Measurements from ENCODE around the gene TRIM15. TPM values are rescaled to one million over a fixed set of nuclear protein-coding genes. Genes with fewer than 3 reads are reported as not detected.

TRIM15 gene
- total and polyA plus RNA-seq, 9 of the 15 experiments (the other 6 are each of a cell fraction or from before 2014, with no cell fraction given), result 0.06 to 2.6 (median 0.83) TPM

GRCh38 chr6:30130179-30130679 lies 33.1 kb upstream of the TRIM15 start:
- 7% methylated on average over 4 of the region's 4 CpGs for WGBS (ENCODE audit: insufficient coverage, low coverage, missing lambda C conversion rate)
- DNase-seq (ENCODE audit: extremely low read depth in 1 of 4, low spot score in 3 of 4) (no peak), ATAC-seq (no peak), FAIRE-seq (no peak)
- TF ChIP-seq POLR2AphosphoS5 (IDR thresholded peaks at IDR 0.05; ENCODE audit: control insufficient read depth, insufficient read depth, low read depth, low read length) (no peak), ZNF316 (IDR thresholded peaks at IDR 0.05) (peak; percentile 46; the same call in 1 of the 2 replicates)
- Histone ChIP-seq H3K9ac (ENCODE audit: insufficient read depth in 1 of 2, low read depth in 2 of 2, low read length in 2 of 2) (no peak overlapping the region), H2AFZ (ENCODE audit: low read depth, low read length) (peak overlapping the region; percentile 77; the same call in 1 of the 2 replicates), H3K4me3 (no peak overlapping the region), H3K27ac (ENCODE audit: extremely low read depth, low read depth, low read length) (no peak overlapping the region), H3K4me2 (ENCODE audit: insufficient read depth, low read length) (no peak overlapping the region), H3K79me2 (ENCODE audit: control insufficient read depth, insufficient read depth, low read length) (no peaks in the 10 kb centered on the region), H3K9me1 (ENCODE audit: control insufficient read depth, insufficient read depth, low read length) (no peaks in the 10 kb centered on the region), H3K27me3 (ENCODE audit: control insufficient read depth in 2 of 2, insufficient read depth in 2 of 2, low read length in 2 of 2) (peaks cover 8 to 34% of the 10 kb centered on the region in 2 experiments; a peak in 3 of 5 replicates), H3K9me3 (replicated peaks; ENCODE audit: control insufficient read depth, insufficient read depth, low read depth, low read length) (no peaks in the 10 kb centered on the region), H3K4me1 (replicated peaks in 1 of 2; ENCODE audit: control insufficient read depth in 2 of 2, insufficient read depth in 2 of 2, low read length in 2 of 2) (peaks cover 4 to 8% of the 10 kb centered on the region in 2 experiments; a peak in 3 of 5 replicates), H3K36me3 (ENCODE audit: control insufficient read depth, insufficient read depth, low read length) (no peaks in the 10 kb centered on the region), H4K20me1 (replicated peaks; ENCODE audit: control insufficient read depth, insufficient read depth, low read length) (no peaks in the 10 kb centered on the region)
- in situ Hi-C loops (cut with MboI) (no loop called here), intact Hi-C loops (cut with micrococcal nuclease) (loop anchor here (2.0 kb wide), 2 partner anchors 41 to 281 kb away; no protein-coding TSS in a partner anchor)
- POLR2A ChIA-PET, result interaction anchor here (1.5 kb wide), 1 partner anchor 28 kb away, joined by 5 read pairs; no protein-coding TSS in a partner anchor
- BruUV-seq (replicated peaks), result no TSS peak
- CTCF ChIA-PET (ENCODE audit: low intra/inter-chr PET ratio), result interaction anchor here (1.0 to 4.4 kb wide), 5 partner anchors 27 to 282 kb away, joined by 3 to 66 read pairs (median 4); no protein-coding TSS in a partner anchor

All from K562 (cell line).